HCEC 1CT (cell line): ENCODE data around the gene UMPS.
"Not testable (repeated sequence)": the region's sequence is repeated elsewhere in the genome, so short reads cannot be mapped to it uniquely, and the experiment has no call there.

Source experiments
- DNase-seq: peaks from one replicate; pipeline ENCODE4 v3.0.0-alpha.2; 2017

The UMPS gene

DNA sequence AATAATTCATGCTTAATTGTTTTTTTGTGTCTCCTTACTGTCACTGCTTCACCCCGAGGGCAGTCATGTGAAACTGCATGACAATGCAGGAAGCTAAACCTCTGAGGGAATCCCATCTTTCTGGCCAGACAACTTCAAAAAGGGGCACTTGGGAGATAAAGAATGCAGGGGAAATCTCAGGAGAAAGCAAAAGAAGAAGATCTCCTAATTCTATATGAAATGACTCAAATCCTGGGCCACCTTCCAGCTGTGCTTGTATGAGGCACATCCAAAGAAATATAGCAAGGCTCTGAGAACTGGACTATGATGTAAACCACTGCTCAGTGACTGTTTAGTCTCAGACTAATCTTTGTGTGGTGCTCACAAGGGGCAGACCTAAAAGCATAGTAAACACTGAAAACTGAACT is 22.6 kb upstream of the UMPS start:
- peak; percentile 72 for DNase-seq

GRCh38 chr3:124714223-124714853 is 15.9 kb upstream of the UMPS start:
- no peak for DNase-seq

- DNase-seq, result no peak
These were observed 7.7 kb upstream of the UMPS start for GRCh38 chr3:124722589-124722988.

DNA sequence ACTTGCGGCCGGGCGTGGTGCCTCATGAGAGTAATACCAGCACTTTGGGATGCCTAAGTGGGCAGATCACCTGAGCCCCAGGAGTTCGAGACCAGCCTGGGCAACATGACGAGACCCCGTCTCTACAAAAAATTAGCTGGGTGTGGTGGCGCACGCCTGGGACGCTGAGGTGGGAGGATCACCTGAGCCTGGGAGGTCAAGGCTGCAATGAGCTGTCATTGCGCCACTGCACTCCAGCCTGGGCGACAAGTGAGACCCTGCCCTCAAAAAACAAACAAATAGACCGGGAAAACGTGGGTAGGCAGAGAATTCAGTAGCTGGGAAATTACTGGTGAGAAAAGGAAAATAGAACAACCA is 667 bp downstream of the UMPS start:
- no peak for DNase-seq

GRCh38 chr3:124731760-124732159 is 1.5 kb downstream of the UMPS start:
- no peak for DNase-seq

GRCh38 chr3:124741027-124741426 is 10.8 kb downstream of the UMPS start:
- peak; percentile 11 for DNase-seq

DNA sequence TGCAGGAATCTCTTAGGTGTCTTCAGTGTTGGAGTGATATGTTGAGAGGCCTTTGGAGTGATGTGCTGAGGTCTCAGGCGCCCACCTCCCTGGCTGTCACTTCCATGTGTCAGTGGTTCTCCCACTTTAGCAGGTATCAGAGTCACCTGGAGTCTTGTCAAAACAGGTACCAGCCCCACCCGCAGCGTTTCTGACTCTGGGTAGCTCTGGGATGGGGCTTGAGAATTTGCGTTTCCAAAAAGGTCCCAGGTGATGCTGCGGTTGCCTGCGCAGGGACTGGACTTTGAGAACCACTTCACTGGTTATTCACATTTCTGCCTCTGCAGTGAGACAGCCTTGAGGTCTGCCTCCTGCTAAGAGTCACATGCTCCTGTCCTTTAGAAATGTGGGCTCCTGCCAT is 15.5 kb downstream of the UMPS start:
- no peak for DNase-seq

DNA sequence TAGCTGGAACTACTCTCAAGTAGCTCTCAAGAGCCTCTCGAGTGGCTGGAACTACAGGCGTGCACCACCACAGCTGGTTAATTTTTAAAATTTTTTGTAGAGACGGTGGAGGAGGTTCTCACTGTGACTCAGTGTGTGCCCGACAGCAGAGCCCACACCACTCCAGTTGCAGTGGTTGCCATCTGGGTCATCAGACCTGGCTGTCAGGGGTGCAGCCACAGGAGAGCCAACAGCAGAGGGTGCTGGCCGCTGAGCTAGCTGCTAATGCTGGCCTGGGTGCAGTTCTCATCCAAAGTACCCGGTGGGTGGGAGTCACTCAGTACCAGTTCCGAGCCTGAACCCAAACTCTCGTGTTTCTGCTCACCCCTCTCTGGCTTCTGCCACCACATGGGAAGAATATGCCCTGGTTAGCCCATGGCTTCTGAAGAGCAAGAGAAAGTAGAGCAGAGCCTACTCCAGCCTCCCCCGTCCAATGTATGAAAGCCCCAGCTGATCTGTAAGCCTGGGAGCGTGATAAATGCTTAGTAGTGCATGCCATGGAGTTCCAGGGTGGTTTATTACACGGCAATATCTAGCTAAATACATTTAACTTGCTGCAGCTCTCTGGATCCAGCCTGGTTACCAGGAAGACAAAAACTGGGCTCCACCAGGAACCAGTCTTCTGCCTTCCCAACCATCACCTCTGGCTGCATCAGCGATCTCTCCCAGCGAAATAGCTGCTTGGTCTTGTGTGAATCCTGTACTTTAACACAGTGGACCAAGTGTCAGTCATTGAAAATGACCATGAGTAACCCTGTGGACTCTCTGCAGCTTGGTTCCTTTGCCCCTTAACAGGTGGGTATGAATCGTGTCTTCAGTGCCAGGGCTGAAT is 17.1 kb downstream of the UMPS start:
- no peak for DNase-seq

GRCh38 chr3:124748560-124749198 is 18.4 kb downstream of the UMPS start:
- DNase-seq, result no peak

- DNase-seq, result not testable (repeated sequence)
These were observed 19.6 kb downstream of the UMPS start for GRCh38 chr3:124749877-124750276.

DNA sequence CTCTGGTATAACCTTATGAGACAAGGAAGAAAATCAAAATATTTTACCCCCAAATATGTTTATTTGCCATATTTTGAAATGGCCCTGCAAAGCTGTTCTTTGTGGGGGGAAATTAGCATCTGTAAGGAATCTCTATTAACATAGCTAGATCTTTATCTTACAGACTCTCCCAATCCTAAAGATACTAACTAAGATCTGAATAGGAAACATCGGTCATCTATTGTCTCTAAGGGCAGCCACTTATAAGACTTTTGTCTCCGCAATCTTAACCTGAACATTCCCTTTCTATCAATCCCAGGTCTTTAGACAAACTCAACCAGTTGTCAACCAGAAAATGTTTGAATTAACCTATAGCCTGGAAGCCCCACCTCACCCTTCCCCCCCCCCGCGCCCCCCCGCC is 21.2 kb downstream of the UMPS start:
- DNase-seq, result no peak

- DNase-seq, result no peak
These were observed 21.8 kb downstream of the UMPS start for GRCh38 chr3:124752051-124752450.

DNA sequence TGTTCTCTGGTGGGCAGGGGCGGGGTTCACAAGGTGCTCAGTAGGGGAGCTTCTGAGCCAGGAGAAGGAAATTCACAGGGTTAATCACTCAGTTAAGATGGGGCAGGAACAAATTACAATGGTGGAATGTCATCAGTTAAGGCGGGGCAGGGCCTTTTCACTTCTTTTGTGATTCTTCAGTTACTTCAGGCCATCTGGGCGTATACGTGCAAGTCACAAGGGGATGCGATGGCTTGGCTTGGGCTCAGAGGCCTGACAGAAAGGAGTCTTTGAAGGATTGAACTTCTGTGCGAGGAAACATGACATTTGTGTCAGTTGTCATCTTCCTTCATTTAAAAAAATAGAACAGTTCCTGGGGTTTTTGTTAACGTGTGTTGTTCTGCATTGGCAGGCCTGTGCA is 27.7 kb downstream of the UMPS start:
- not testable (repeated sequence) for DNase-seq

DNA sequence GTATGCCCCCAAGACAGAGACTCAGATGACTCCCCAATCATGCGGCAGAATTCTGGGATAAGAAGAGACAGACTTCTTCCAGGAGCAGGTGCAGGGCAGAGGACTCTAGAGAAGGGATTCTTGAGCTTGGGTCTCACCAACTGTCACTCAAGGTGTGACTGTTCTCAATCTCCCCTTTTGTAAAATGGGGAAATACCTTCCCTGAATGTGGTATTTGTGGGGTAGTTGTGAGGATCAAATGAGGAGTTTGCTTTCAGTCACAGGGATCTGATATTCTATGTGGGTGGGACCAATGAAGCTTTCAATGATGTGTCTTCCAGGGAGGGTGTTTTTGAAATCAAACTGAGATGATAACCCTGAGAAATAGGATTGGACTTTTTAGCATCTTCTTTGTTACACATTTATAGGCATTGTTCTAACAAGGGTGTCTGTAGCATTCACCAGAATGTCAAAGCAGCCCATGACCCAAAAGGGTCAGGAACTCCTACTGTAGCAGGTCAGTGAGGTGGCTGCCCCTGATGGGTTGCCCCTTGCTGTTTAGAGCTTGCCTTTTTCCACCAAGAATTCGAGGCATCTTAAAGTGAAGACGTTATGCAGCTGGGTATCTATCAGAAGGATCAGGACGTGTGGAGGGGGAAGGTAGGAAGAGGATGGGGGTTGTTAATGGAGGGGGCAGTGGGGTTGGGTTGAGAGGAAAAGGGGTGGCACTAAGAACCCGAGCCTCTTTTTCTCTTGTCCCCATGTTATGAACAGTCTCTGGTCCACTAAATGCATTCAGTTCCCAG is 28.8 kb downstream of the UMPS start:
- DNase-seq, result no peak

DNA sequence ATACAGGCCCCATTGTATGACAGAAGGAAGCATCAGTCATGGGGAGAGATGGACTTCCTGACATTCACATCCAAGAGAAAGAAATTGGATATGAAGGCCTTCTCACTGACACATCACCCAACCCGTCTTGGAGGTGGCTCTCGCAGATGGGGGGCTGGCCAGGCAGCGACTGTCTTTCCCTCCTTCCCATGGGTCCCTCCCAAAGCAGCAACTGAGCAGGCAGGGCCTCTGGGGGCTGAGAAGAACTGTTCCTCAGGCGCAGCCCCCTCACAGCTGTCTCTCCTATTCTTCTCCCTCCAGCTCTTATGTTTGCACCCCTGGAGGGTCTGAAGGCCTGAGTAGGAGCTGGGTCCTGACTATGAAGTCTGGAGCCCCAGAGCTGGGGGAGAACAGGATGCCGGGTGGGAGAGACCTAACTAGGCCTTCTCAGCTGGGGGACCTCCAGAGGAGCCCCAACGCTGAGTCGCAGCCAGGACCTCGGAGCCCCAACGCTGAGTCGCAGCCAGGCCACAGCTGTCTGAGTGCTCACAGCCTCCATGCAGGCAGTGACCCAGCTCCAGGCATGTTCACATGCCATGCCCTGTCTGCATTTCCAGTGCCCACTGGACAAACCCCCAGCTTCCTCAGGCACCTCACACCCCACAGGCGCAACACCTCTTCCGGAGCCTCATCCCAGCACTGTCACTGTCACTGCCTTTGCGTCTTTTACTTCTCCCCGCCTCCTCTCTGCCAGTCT is 29.6 kb downstream of the UMPS start:
- no peak for DNase-seq

DNA sequence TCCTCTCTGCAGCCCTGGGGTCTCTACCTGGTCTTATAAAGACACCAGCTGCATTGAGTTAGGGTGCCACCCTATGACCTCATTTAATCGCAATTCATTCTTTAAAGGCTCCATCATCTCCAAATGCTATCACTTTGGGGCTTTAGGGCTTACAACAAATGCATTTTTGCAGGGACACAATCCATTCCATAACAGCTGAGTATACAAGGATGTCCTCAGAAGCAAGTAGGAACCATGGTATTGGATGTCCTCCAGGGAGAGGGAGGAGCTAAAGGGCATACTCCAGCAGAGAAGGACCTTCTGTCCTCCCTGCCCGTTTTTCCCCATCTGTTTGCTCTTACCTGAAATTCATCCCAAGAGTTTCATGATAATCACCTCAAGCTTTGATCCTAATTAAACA is 30.3 kb downstream of the UMPS start:
- peak; percentile 66 for DNase-seq

DNA sequence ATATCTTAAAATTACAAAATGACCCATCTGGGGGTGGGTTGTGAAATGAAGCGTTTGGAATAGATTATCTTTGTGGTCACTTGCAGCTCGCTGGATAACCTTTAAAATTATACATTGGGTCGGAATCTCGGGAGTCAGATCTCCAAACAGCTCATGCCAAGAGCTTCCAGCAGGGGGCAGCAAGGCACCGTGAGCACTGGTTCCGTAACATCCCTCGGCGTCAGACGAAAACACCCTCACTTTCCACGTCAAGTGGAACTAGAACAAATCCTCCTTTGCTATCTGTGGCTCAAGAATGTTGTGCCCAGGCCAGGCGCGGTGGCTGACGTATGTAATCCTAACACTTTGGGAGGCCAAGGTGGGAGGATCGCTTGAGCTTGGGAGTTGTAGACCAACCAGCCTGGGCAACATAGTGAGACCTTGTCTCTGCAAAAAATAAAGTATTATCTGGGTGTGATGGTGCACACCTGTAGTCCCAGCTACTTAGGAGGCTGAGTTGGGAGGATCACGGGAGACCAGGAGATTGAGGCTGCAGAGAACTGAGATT is 31.1 kb downstream of the UMPS start:
- peak; percentile 72 for DNase-seq

- DNase-seq, result no peak
These were observed 31.8 kb downstream of the UMPS start for GRCh38 chr3:124761935-124762660.

DNA sequence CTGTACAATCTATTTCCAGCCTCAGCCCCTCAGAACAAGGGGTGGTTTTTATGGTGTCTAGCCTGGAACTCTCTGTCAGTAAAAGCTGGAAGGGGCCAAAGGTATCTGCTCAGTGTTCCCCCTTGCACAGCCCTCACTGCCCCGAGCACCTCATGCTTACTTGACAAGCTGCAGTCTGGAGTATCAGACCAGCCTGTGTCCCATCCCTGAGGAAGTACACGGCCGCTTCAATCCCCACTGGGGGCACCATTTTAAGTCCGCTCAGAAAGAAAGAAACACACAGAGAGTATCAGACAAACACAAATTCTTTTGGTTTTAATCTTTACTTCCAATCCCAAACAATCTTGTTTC is 32.4 kb downstream of the UMPS start:
- no peak for DNase-seq

- DNase-seq, result no peak
These were observed 33.0 kb downstream of the UMPS start for GRCh38 chr3:124763206-124763605.

DNA sequence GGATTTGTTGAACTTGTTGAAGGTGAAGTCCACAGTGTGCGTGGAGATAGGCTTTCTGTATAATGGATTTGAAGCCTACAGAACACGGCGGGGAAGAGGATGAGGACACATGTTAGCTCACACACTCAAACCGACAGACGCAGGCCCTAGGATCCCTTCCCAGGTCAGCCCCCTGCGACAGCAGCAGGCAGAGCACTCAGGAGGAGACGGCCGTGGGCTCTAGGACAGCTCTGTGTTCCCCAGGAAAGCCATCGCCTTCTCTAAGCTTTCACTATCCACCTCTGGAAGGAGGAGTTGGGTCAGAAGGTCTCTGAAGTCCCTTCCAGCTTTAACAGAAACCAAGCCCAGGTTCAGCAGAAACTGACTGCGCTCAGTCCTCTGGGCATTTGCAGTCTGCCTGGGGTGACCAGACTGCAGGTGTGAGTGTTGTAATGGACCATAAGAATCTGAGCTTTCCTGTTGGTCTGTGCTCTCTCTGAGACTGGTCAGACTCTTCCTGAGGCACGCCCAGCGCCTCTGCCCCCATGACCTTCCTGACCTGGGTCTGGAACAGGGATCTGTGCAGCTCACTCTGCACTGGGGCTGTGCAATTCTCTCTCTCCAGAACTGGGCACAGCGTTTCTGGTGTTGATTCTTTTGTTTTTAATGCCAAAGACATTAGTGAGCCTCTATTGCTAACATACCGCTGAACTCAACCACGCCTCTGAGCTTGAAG is 33.5 kb downstream of the UMPS start:
- DNase-seq, result no peak
